AG08396 (cell line): ENCODE measurements around the gene IGF2R.
"Not testable (repeated sequence)": the region's sequence is repeated elsewhere in the genome, so short reads cannot be mapped to it uniquely, and the experiment has no call there.

Source experiments
- DNase-seq: peaks from one replicate; pipeline ENCODE4 v3.0.0; 2012; ENCODE audit warnings: low spot score, mixed read lengths

IGF2R gene

GRCh38 chr6:160077526-160077925 lies 108.6 kb downstream of the IGF2R start:
- peak; percentile 71 for DNase-seq

GRCh38 chr6:160078883-160079685 lies 110.2 kb downstream of the IGF2R start:
- DNase-seq = no peak

GRCh38 chr6:160079686-160080043 lies 110.8 kb downstream of the IGF2R start:
- DNase-seq = no peak

- no peak for DNase-seq
Observed at GRCh38 chr6:160080097-160080496, 111.2 kb downstream of the IGF2R start.

GRCh38 chr6:160081398-160081797 lies 112.5 kb downstream of the IGF2R start:
- DNase-seq = no peak

GRCh38 chr6:160082627-160083026 lies 113.7 kb downstream of the IGF2R start:
- no peak for DNase-seq

- DNase-seq = no peak
Observed at GRCh38 chr6:160084198-160084776, 115.4 kb downstream of the IGF2R start.

- no peak for DNase-seq
Observed at GRCh38 chr6:160085226-160085625, 116.3 kb downstream of the IGF2R start.

- no peak for DNase-seq
Observed at GRCh38 chr6:160085713-160086505, 117.0 kb downstream of the IGF2R start.

GRCh38 chr6:160086754-160087153 lies 117.9 kb downstream of the IGF2R start:
- DNase-seq = no peak

GRCh38 chr6:160088069-160088783 lies 119.3 kb downstream of the IGF2R start:
- DNase-seq = peak; percentile 94

- peak; percentile 67 for DNase-seq
Observed at GRCh38 chr6:160088784-160089533, 120.1 kb downstream of the IGF2R start.

GRCh38 chr6:160089534-160089897 lies 120.6 kb downstream of the IGF2R start:
- DNase-seq = no peak

GRCh38 chr6:160090442-160091239 lies 121.8 kb downstream of the IGF2R start:
- DNase-seq = not testable (repeated sequence)

- not testable (repeated sequence) for DNase-seq
Observed at GRCh38 chr6:160092176-160092575, 123.3 kb downstream of the IGF2R start.

GRCh38 chr6:160092602-160093001 lies 123.7 kb downstream of the IGF2R start:
- DNase-seq = no peak

GRCh38 chr6:160093061-160093460 lies 124.2 kb downstream of the IGF2R start:
- DNase-seq = no peak

- DNase-seq = no peak
Observed at GRCh38 chr6:160093946-160094345, 125.1 kb downstream of the IGF2R start.

- no peak for DNase-seq
Observed at GRCh38 chr6:160095146-160095845, 126.4 kb downstream of the IGF2R start.
